SK-N-SH treated with all-trans-retinoic acid at 6 μM for 48 hours (cell line): Measurements from ENCODE around the gene ZNF219.

Experiments used
- ARNTL ChIP-seq: fragments of 450-650 bp; formaldehyde crosslinking; IDR thresholded peaks from 2 replicates; pipeline ENCODE4 v1.5.0; 2020; ENCODE audit warnings: low read depth, mild to moderate bottlenecking, moderate library complexity, borderline replicate concordance
- BACH2 ChIP-seq: fragments of 250-450 bp; sonication (Bioruptor Pico); IDR thresholded peaks from 2 replicates; pipeline ENCODE4 v1.9.0; 2021; ENCODE audit warnings: mild to moderate bottlenecking, borderline replicate concordance
- CSDC2 ChIP-seq: fragments of 250-450 bp; sonication (Bioruptor Pico); IDR thresholded peaks from 2 replicates; pipeline ENCODE4 v1.5.0; 2020; ENCODE audit warnings: mild to moderate bottlenecking, moderate library complexity
- ESRRG ChIP-seq: fragments of 250-450 bp; sonication (Bioruptor Pico); IDR thresholded peaks from 2 replicates; pipeline ENCODE4 v1.6.1; 2021; ENCODE audit warnings: mild to moderate bottlenecking
- OSR1 ChIP-seq: fragments of 250-450 bp; sonication (Bioruptor Pico); IDR thresholded peaks from 2 replicates; pipeline ENCODE4 v1.8.0; 2022; ENCODE audit warnings: moderate library complexity, mild to moderate bottlenecking, inconsistent platforms
- PPARA ChIP-seq: fragments of 250-450 bp; sonication (Bioruptor Pico); IDR thresholded peaks from 2 replicates; pipeline ENCODE4 v1.5.0; 2020; ENCODE audit warnings: mild to moderate bottlenecking, borderline replicate concordance
- RARB ChIP-seq: fragments of 250-450 bp; sonication (Bioruptor Pico); IDR thresholded peaks from 2 replicates; pipeline ENCODE4 v1.8.0; 2021; ENCODE audit warnings: mild to moderate bottlenecking, moderate library complexity
- TCF4 ChIP-seq: fragments of 250-450 bp; sonication (Bioruptor Pico); IDR thresholded peaks from 2 replicates; pipeline ENCODE4 v1.8.0; 2021; ENCODE audit warnings: mild to moderate bottlenecking, moderate library complexity, borderline replicate concordance
- TOX ChIP-seq: fragments of 250-450 bp; sonication (Bioruptor Pico); IDR thresholded peaks from 2 replicates; pipeline ENCODE4 v1.8.0; 2021; ENCODE audit warnings: mild to moderate bottlenecking, moderate library complexity, borderline replicate concordance
- TSHZ2 ChIP-seq: fragments of 250-450 bp; sonication (Bioruptor Pico); IDR thresholded peaks from 2 replicates; pipeline ENCODE4 v1.5.0; 2020; ENCODE audit warnings: mild to moderate bottlenecking, moderate library complexity
- ZFP3 ChIP-seq: fragments of 250-450 bp; sonication (Bioruptor Pico); IDR thresholded peaks from 2 replicates; pipeline ENCODE4 v1.5.0; 2020; ENCODE audit warnings: mild to moderate bottlenecking, moderate library complexity
- ZNF565 ChIP-seq: fragments of 450-650 bp; formaldehyde crosslinking; conservative IDR thresholded peaks from 2 replicates; pipeline ENCODE4 v1.5.0; 2020; ENCODE audit warnings: low read depth, mild to moderate bottlenecking, moderate library complexity
- TF ChIP-seq, protein P1 (sequence below): fragments of 250-450 bp; sonication (Bioruptor Pico); IDR thresholded peaks from 2 replicates; pipeline ENCODE4 v1.5.1; 2020; ENCODE audit warnings: low read depth, mild to moderate bottlenecking, moderate library complexity
- TF ChIP-seq, protein P2 (sequence below): fragments of 250-450 bp; sonication (Bioruptor Pico); IDR thresholded peaks from 2 replicates; pipeline ENCODE4 v1.8.0; 2020; ENCODE audit warnings: mild to moderate bottlenecking, moderate library complexity, borderline replicate concordance

GRCh38 chr14:21054123-21054767 is 44.2 kb downstream of the ZNF219 start:
- no peak for TF ChIP-seq ARNTL (CRISPR knock-in tag)
- no peak for TF ChIP-seq TCF4 (CRISPR knock-in tag)
- TF ChIP-seq TSHZ2 (CRISPR knock-in tag): no peak
- TF ChIP-seq BACH2: no peak
- no peak for TF ChIP-seq ZFP3 (CRISPR knock-in tag)
- TF ChIP-seq RARB (CRISPR knock-in tag): no peak
- TF ChIP-seq TOX (CRISPR knock-in tag): no peak
- TF ChIP-seq, protein P1, sequence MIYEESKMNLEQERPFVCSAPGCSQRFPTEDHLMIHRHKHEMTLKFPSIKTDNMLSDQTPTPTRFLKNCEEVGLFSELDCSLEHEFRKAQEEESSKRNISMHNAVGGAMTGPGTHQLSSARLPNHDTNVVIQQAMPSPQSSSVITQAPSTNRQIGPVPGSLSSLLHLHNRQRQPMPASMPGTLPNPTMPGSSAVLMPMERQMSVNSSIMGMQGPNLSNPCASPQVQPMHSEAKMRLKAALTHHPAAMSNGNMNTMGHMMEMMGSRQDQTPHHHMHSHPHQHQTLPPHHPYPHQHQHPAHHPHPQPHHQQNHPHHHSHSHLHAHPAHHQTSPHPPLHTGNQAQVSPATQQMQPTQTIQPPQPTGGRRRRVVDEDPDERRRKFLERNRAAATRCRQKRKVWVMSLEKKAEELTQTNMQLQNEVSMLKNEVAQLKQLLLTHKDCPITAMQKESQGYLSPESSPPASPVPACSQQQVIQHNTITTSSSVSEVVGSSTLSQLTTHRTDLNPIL: no peak
- TF ChIP-seq PPARA (CRISPR knock-in tag): no peak
- TF ChIP-seq ESRRG: no peak
- TF ChIP-seq OSR1: no peak
- no peak for TF ChIP-seq ZNF565 (CRISPR knock-in tag)
- no peak for TF ChIP-seq CSDC2
- TF ChIP-seq, protein P2, sequence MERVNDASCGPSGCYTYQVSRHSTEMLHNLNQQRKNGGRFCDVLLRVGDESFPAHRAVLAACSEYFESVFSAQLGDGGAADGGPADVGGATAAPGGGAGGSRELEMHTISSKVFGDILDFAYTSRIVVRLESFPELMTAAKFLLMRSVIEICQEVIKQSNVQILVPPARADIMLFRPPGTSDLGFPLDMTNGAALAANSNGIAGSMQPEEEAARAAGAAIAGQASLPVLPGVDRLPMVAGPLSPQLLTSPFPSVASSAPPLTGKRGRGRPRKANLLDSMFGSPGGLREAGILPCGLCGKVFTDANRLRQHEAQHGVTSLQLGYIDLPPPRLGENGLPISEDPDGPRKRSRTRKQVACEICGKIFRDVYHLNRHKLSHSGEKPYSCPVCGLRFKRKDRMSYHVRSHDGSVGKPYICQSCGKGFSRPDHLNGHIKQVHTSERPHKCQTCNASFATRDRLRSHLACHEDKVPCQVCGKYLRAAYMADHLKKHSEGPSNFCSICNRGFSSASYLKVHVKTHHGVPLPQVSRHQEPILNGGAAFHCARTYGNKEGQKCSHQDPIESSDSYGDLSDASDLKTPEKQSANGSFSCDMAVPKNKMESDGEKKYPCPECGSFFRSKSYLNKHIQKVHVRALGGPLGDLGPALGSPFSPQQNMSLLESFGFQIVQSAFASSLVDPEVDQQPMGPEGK (CRISPR knock-in tag): no peak
